Chondrocyte (in vitro differentiated cells): ENCODE measurements around the gene ATP11A. TPM values are rescaled to one million over a fixed set of nuclear protein-coding genes. Genes with fewer than 3 reads are reported as not detected.

Experiments used
- DNase-seq: peaks from one replicate; pipeline ENCODE4 v3.0.0; 2021; ENCODE audit warnings: mixed read lengths, low spot score
- H3K27ac Mint-ChIP-seq: one replicate; pipeline ENCODE4 v1.8.0; 2021; ENCODE audit warnings: mild to moderate bottlenecking, moderate library complexity, mixed read lengths; ENCODE audit not compliant: unreplicated experiment
- H3K27me3 Mint-ChIP-seq: 2 replicates; pipeline ENCODE4 v1.8.0; 2021; ENCODE audit warnings: low read depth, mixed read lengths
- H3K36me3 Mint-ChIP-seq: 2 replicates; pipeline ENCODE4 v1.8.0; 2021; ENCODE audit warnings: low read depth, mixed read lengths
- H3K4me1 Mint-ChIP-seq: 2 replicates; pipeline ENCODE4 v1.8.0; 2021; ENCODE audit warnings: low read depth, mild to moderate bottlenecking, mixed read lengths
- H3K4me3 Mint-ChIP-seq: one replicate; pipeline ENCODE4 v1.8.0; 2021; ENCODE audit warnings: mild to moderate bottlenecking, moderate library complexity, mixed read lengths; ENCODE audit not compliant: unreplicated experiment
- H3K9me3 Mint-ChIP-seq: 2 replicates; pipeline ENCODE4 v1.8.0; 2021; ENCODE audit warnings: low read depth, mixed read lengths
- total RNA-seq: library from RNA; stranded (reverse); gene quantifications from 3 replicates; pipeline ENCODE4 v1.2.1, GENCODE V29; 2021
- TF ChIP-seq, protein P1 (sequence below): fragments of 200-600 bp; sonication (generic); IDR thresholded peaks from 2 replicates; pipeline ENCODE4 v1.5.0; 2021; ENCODE audit warnings: antibody characterized with exemption, mild to moderate bottlenecking, moderate library complexity

Gene ATP11A
- total RNA-seq, 1 donor from 2014 or later = 13.1 TPM

DNA sequence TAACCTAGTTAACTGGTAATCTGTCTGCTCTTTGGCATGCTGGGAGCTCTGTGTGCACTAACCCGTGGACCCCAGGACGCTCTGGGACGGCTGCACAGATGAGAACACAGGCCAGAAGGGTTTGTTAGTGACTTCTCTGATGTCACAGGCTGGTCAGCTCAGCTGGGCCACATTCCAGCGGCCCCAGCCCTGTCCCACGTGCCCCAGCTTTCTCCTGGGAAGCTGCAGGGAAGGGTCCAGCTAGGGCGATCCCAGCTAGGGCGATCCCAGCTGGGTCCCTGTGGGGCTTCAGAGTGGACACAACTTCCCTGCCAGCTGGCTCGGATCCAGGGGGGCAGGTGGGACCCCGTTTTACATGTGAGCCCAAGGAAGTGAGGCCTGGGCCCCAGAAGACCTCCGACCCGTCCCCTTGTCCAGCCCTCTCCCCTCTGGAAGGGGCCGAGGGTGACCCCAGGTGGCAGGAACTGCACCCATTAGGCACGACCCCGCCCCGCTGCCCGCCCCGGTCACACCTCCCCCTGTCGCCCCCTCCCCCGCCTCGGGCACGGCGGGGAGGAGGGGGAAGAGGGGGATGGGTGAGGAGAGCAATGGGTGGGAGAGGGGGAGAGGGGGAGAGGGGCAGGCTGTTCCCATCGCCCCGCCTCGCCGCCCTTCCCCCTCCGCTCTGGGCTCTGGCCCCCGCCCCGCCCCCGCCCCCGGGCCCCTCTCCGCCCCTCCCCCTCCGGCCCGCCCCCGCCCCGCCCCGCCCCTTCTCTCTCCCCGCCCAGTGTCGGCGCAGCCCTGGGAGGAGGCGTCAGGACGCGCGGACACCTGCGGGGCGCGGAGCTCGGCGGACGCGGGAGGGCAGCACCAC, 204.0 kb downstream of the ATP11A start:
- H3K27me3 Mint-ChIP-seq = peaks cover 26% of the 10 kb centered on the region
- H3K4me3 Mint-ChIP-seq = peak overlapping the region; percentile 44
- peaks cover 10% of the 10 kb centered on the region for H3K4me1 Mint-ChIP-seq
- H3K27ac Mint-ChIP-seq = peak overlapping the region; percentile 76
- H3K9me3 Mint-ChIP-seq = no peaks in the 10 kb centered on the region
- no peaks in the 10 kb centered on the region for H3K36me3 Mint-ChIP-seq
- peak; percentile 64 for DNase-seq
- TF ChIP-seq, protein P1, sequence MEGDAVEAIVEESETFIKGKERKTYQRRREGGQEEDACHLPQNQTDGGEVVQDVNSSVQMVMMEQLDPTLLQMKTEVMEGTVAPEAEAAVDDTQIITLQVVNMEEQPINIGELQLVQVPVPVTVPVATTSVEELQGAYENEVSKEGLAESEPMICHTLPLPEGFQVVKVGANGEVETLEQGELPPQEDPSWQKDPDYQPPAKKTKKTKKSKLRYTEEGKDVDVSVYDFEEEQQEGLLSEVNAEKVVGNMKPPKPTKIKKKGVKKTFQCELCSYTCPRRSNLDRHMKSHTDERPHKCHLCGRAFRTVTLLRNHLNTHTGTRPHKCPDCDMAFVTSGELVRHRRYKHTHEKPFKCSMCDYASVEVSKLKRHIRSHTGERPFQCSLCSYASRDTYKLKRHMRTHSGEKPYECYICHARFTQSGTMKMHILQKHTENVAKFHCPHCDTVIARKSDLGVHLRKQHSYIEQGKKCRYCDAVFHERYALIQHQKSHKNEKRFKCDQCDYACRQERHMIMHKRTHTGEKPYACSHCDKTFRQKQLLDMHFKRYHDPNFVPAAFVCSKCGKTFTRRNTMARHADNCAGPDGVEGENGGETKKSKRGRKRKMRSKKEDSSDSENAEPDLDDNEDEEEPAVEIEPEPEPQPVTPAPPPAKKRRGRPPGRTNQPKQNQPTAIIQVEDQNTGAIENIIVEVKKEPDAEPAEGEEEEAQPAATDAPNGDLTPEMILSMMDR = no peak

DNA sequence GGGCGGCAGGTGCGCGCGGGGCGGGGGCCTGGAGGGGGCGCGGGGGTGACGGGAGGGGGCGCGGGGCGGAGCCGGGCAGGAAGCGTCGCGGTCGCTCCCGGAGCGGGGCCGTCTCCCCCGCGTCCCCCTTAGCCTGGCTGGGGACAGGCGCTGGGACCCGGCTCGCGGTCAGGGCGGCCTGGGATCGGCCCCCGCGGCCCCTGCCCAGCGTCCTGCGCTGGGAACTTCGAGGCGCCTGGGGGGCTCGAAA, 204.5 kb downstream of the ATP11A start:
- Mint-ChIP-seq H3K36me3 (no peaks in the 10 kb centered on the region), H3K27ac (no peak overlapping the region), H3K4me1 (peaks cover 10% of the 10 kb centered on the region), H3K4me3 (no peak overlapping the region), H3K9me3 (no peaks in the 10 kb centered on the region), H3K27me3 (peaks cover 27% of the 10 kb centered on the region)
- peak; percentile 39 for DNase-seq
- TF ChIP-seq, protein P1 = no peak

DNA sequence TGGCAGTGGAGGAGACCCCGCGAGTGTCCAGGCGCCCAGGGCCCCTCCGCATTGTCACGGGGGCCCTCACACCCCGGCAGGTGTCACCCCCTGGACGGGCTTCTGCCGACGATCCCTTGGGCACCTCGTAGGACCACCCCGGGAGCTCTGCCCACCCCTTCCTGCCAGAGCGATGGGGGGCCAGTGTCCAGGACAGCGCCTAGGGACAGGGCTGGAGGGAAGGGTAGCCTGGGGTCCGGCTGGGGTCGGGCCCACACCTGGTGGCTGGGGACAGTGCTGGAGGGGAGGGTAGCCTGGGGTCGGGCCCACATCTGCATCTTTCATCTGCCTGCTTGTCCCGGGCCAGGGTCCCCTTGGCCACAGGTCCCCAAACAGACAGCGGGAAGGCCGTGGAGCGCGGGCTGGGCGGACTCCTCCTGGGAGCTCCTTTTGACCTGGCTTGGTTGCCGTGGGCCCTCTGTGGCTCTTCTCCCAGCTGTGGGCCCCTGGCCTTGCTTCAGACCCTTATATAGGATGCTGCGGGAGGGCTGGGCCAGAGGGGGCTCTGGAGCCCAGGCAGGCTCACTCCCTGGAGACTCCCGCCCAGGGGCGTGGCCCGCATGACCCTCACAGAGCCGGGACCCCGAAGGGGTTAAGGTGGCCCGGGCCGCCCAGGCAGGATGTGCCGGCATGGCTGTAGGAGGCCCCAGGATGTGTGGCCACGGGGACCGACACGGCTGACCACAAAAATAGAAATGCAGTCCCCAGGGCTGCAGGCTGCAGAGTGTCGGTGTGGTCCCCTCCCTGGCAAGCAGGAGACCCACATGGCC, 205.0 kb downstream of the ATP11A start:
- H3K36me3 Mint-ChIP-seq = no peaks in the 10 kb centered on the region
- peak overlapping the region; percentile 44 for H3K4me3 Mint-ChIP-seq
- peaks cover 33% of the 10 kb centered on the region for H3K27me3 Mint-ChIP-seq
- H3K4me1 Mint-ChIP-seq = peaks cover 10% of the 10 kb centered on the region
- no peak overlapping the region for H3K27ac Mint-ChIP-seq
- DNase-seq = peak; percentile 85
- H3K9me3 Mint-ChIP-seq = no peaks in the 10 kb centered on the region
- TF ChIP-seq, protein P1 = no peak

DNA sequence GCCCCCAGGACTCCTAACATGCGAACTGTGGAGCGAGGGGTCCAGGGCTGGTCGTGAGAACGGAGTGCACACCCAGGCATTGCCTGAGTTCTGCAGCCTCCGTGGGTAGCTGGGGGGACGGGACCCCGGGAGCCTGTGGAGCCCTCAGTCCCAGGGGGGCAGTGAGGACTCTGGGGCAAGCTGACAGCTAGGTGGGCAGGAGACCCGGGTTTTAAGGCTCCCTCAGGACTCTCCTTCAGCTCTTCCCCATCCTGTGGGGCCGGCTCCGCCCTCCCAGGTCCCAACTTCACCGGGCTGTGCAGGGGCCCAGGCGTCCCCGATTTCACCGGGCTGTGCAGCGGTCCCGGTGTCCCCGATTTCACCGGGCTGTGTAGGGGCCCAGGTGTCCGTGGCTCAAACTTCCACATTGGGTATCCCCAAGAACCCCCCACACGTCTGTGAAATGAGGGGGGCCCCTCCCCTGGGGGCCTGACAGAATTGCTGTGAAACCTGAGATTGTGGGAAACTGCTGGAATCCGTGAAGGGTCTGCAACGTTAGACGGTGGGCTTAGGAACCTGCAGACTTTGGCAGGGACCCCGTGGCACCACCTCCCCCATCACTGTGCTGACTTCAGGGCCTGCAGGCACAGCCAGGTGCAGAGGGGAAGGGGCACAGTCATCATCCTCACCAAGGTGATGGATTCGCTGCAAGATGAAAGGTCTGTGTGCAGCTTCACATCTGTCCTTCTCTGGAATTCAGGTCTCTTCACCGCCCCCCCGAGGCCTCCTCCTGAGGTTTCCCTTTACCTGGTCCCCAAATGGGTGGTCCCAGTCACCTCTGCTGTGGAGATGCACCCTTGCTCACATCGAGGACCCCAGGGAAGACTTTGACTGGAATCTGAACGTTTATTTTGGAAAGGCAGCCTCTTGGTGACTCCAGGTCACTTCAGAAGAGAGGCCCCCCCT, 206.0 kb downstream of the ATP11A start:
- H3K36me3 Mint-ChIP-seq = no peaks in the 10 kb centered on the region
- DNase-seq = peak; percentile 68
- H3K4me1 Mint-ChIP-seq = peaks cover 10% of the 10 kb centered on the region
- TF ChIP-seq, protein P1 = no peak
- H3K27ac Mint-ChIP-seq = no peak overlapping the region
- peaks cover 32% of the 10 kb centered on the region for H3K27me3 Mint-ChIP-seq
- no peaks in the 10 kb centered on the region for H3K9me3 Mint-ChIP-seq
- H3K4me3 Mint-ChIP-seq = no peak overlapping the region
